ENCODE results near the gene MBNL2. TPM values are rescaled to one million over a fixed set of nuclear protein-coding genes. Genes with fewer than 3 reads are reported as not detected.

Gene MBNL2
- polyA plus RNA-seq, 4 donors: 59.5 to 70.3 (median 67.7) TPM

DNA sequence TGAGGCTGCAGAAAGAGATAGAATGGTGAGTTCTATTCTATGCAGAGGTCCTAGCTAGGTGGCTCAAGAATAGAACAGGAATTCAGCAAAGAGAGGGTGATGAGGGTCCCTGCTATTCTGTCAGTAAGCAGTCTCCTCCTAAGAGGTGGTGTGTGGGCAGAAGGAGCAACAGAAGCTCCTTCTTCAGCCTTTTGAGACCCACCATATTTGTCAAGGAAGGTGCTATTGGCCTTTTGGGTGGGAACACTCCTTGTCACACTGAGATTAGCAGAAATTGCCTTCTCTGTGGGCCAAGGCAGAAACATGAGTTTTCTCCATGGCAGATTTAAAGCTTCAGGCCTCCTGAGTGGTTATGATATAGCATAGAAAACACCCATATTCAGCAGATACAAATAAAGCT is 172.4 kb downstream of the MBNL2 start:
- no peak for DNase-seq (ENCODE audit: low read depth in 4 of 4, low spot score in 3 of 4)

DNA sequence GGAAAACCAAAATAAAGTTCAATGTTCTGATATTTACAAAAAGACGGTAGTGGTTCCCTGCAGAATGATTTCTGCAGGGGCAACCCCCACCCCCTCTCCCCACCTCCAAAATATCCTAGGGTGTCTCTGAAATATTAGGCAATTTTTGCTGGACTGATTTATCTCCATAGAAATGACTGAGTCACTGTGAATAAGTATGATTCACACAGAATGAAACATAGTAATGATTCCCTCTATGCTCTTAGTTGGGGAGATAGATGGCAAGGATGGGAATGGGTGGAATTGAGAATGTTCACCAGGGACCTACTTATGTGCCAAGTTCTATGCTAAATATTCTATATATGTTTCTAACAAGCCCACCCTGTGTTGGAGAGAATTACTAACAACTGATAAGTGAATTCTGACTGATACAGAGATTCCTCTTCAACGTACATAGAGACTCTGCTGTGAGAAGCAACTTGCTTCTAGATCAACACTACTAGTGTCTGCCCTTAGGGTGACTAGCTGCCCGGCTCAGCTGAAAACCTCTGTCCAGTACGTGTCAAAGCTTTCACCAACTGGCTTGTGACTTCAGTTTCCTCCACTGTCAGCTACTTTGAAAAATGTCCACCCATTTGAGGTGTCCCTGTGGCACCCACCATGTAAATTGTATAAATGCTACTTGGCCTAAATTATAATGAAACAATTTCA is 173.5 kb downstream of the MBNL2 start:
- no peak for DNase-seq (ENCODE audit: low read depth in 4 of 4, low spot score in 3 of 4)

DNA sequence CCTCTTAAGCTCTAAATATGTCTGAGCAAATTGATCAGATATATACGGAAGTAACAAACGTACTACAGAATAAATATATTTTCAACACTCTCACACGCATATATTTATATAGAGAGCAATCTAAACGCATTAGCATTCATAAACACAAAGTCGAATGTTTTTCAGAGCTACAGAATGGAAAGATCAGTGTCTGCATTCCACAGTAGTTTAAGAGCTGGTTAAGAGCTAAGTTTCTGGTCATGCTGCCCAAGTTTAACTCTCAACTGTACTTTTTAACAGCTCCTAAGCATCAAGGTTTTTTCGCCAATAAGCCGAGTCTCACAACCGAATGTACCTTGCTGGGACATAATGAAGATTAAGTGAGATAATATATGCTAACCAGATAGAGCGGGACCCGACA is 175.1 kb downstream of the MBNL2 start:
- no peak for DNase-seq (ENCODE audit: low read depth in 4 of 4, low spot score in 3 of 4)

DNA sequence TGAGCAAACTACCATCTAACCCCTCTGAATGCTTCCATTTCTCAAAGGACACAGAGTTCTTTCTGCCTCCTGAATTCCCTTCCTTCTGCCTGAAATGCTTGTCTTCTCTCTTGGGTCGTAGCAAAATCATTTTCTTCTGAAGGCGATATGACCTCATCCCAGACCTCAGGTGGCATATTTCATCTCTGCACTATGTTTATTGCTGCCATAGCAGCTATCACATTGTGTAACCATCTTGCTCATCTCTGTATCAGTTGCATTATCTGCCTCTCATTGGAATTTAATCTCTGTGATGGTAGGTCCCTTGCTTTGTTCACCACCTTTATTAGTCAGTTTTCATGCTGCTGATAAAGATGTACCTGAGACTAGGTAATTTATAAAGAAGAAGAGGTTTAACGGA is 179.3 kb downstream of the MBNL2 start:
- DNase-seq (ENCODE audit: low read depth in 4 of 4, low spot score in 3 of 4): no peak

DNA sequence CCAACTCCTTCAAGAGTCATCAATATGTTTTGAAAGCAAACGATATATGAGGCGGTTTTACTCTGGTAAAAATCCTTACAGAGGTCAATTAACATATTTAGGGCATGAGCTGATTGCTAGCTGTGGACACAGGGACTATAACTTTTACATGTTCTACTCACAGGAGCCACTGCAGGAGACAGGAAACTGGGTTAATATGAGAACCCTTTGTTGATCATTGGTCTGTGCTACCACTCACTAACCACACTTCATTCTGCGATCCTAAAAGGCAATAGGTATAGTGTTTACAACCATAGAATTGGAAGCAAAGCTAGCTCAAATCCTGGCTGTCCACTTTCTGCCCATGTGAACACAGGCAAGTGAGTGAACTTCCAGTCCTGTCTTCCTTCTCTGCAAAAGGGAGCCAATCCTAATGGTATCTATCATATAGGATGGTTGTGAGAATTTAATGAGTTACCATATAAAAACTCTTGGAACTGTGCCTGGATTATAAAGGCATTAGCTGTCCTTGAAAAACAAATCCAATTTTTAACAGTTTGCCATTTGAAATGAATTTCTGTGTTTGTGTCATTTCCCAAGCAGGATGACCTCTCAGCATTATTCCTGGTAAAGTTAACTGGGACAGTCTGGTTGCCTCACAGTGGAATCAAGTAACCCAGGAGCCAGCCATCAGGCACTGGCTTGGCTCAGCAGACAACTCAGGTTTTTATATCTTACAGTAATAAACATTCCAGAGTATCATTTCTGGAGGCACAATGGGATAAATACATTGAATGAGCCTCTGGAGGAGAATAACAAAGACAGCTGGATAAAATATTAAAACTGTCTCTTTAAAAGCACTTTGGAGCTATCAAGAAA is 182.0 kb downstream of the MBNL2 start:
- DNase-seq (ENCODE audit: low read depth in 4 of 4, low spot score in 3 of 4): no peak

DNA sequence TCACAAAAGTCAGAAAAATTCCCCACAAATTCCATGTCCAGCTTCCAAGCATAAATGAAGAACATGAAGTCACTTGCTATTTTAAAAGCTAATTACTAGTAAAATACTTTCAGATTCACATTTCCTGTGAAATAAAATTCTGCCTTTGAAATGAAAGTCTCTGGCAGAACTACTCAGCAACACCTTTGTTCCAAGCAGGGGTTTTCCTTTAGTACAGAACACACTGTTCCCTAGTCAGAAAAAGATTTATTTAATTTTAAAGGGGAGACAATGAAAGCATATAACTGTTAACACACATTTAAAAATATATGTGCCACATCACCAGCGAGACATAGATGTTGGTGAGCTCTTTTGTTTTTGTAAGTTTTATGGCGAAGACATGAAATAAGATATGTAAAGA is 185.4 kb downstream of the MBNL2 start:
- no peak for DNase-seq (ENCODE audit: low read depth in 4 of 4, low spot score in 3 of 4)

DNA sequence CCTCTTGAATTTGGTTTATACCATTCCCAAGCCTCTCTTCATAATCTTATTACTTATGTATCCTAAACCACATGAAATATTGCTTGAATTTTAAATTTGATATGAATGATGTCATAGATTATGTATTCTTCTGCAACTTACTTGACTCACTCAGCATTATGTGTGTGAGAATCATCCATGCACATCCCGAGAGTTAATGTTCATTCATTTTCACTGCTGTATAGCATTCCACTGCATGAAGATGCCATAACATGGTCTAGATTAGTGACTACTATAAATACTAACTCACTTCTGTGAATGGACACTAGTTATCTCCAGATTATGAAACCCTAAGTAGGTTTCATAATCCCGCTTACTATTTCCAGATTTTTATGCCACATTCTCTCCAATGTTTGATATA is 186.8 kb downstream of the MBNL2 start:
- no peak for DNase-seq (ENCODE audit: low read depth in 4 of 4, low spot score in 3 of 4)

DNA sequence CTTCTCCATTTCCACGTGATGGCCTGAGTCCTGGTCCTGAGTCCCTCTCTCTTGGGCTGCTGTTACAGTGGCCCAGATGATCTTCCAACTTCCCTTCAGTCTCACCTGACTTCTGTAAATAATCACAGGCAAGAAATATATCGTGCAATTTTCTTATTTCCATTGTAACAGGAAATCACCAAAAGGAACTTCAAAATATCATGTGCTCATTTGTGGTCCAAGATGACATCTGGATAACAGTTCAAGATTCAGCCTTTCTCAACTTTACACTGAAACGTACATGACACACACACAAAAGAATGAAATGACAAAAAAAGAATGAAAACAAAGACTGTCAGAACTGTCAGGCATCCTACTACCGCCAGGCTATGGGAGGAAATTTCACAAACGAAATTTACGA is 189.9 kb downstream of the MBNL2 start:
- no peak for DNase-seq (ENCODE audit: low read depth in 4 of 4, low spot score in 3 of 4)

DNA sequence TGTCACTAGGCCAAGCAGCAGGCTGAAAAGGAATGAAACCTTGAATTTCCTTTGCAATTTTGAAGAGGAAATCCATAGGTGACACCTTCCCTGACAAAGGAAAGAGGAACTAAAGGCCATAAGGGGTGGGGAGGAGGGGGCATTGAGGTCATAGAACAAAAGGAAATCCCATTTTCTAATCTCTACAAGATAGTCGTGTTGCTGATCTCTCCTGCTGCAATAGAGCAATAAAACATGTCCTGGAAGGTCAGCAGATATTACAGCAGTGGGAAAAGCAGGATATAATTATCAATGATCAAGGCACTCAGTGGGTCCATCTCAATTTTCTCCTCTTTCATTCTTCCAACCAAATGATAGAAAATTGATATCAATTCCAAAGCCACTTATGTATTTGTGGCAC is 191.6 kb downstream of the MBNL2 start:
- no peak for DNase-seq (ENCODE audit: low read depth in 4 of 4, low spot score in 3 of 4)

DNA sequence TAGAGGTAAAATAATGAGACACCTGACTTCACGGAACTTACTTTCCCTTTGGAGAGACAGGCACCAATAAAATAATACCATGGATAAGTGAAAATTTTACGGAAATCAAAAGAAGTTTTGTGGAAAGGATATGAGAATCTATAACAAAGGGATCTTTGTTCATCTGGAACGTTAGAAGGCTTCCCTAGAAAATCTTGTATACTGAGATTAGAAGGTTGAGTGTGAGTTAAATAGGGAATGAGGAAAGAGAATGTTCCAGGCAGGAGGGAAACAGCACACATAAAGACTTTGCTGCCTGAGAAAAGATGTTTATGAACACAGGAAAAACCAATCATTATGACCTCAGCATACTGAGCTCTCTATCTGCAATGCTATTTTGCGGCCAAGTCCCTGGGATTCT is 192.3 kb downstream of the MBNL2 start:
- DNase-seq (ENCODE audit: low read depth in 4 of 4, low spot score in 3 of 4): no peak

DNA sequence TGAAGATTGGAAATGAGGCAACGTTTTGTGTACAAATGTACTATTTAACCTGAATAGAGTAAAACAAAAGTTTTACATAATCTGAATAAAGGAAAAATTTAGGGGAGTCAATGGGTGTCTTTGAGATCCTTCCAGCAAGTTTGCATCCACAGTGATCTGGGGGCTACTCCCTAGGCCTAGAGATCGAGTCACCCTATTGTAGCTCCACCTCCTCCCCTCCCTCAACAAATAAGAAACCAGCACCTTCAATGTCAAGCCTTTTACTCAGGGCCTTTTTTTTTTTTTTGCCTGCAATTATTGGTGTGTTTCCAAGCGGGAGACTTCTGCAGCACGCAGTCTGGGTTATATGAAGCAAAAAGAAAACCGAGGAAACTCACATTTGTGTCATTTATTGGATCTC is 195.6 kb downstream of the MBNL2 start:
- no peak for DNase-seq (ENCODE audit: low read depth in 4 of 4, low spot score in 3 of 4)

DNA sequence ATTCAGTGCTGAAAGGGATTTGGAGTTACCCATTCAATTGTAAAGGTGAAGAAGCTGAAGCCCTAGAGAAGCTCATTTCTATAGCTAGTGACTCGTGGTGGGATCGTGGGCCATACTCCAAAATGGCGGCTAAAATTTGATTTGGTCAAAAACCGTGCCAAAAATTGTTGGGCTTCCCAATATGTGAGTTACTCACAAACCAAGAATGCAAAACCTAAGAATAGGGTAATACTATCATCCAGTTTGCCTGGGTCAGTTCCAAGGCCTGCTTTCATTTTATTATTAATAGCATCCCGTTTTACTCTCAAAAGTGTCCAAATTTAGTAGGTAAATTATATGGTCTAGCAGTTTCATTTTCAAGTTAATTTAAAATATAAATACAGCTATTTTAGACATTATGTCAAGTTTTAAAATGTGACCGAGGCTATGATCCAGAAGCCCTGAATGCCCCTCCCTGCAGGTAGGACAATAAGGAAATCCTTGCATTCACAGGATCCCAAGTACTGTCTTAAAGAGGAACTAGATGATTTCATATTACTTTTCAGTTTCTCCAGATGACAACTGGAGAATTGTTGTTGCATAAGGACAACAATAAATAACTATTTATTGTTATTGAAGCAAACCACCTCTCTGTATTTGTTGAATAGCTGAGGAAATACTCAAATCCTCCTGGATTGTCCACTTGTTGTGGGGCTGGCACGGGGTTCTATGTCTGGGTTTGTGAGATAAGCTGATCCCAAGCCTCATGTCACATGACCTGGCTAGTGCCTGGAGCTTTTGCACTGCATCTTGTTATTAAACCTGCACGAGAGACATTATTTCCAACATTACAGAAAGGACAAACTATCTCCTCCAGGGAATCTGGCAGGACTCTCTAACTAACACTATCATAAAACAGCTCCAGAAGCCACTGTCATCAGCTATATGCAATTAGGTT is 200.3 kb downstream of the MBNL2 start:
- no peak for DNase-seq (ENCODE audit: low read depth in 4 of 4, low spot score in 3 of 4)

DNA sequence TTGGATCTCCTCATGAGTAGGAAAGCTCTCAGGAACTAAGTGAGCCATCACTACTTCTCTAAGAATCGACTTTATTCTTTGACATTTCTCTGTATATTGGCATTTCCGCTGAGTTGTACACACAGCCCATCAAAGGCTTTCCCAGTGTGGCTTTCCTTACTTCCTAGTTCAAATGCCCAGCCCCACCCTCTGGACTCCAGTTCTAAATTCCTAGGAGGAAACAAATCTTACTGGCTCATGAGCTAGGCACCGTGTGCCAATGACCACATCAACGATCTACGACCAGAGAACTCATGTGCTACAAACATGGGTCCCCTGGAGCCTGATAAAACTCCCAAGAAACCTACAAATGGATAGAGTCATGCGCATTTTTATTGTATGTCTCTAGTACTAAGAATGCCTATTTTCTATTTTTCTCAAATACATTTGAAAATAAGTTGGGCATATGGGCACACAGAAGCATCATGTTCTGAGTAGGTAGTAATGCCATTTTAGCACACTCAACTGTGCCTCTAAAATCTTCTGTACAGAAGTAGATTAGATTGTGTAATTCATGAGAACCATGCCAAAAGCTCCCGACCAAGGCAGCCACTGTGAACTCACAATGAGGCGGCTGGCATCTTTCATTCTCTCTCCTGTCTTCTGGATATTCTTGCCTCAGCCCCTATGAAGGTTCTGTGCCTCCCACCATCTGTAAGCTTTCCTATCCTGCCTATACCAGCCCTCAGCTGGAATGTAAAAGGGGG is 201.3 kb downstream of the MBNL2 start:
- DNase-seq (ENCODE audit: low read depth in 4 of 4, low spot score in 3 of 4): no peak

DNA sequence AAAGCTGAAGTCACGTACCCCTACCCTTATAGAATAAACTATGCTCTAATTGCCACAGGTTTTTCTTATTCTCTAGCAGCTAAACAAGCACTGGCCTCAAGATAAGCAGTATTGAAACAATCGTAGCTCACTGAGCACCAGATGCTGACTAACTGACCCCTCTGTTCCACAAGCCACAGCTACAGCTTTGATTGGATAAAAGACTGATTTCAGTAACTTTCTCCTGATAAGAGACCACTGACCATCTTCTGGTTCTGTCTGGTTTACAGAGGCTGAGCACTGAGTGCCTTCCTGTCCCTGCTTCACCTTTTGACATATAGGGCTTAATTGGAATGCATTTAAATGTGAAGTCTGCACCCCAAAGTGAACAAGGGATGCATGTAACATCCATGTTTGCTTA is 203.5 kb downstream of the MBNL2 start:
- no peak for DNase-seq (ENCODE audit: low read depth in 4 of 4, low spot score in 3 of 4)

DNA sequence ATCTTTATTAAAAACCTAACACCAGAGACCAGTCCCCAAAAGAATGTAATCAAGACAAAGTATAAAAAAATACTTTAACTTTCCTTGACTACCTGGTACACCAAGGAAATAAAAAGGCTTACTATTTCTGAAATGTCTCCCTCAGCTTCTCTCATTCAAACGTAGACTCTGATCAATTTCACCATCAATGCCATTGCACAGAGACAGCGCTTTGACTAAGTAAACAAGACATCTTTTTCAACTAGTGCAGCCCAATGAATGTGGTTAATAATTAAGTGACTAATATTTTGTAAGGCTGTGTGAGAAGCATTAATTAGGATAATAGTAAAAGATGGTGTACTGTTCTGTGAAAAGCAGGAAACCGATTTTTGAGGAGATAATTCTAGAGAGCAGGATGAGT is 204.6 kb downstream of the MBNL2 start:
- no peak for DNase-seq (ENCODE audit: low read depth in 4 of 4, low spot score in 3 of 4)

DNA sequence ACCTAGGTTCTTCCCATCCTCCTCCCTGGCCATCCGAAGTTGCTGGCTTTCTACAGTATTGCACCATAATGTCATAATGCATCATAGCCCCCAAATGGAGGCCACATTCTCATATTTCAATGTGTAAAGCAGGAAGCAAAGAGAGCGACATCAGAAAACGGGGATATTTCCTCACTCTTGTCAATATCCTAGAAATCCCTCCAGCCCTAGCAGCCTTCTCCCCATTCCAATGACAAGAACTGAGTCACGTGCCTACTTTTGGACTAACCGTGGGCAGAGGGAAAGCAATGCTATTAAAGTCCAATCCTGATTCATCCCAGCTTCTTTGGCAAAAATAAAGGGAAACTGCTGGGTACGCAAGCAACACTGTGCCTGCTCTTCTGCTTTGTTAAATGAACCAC is 207.5 kb downstream of the MBNL2 start:
- DNase-seq (ENCODE audit: low read depth in 4 of 4, low spot score in 3 of 4): no peak

DNA sequence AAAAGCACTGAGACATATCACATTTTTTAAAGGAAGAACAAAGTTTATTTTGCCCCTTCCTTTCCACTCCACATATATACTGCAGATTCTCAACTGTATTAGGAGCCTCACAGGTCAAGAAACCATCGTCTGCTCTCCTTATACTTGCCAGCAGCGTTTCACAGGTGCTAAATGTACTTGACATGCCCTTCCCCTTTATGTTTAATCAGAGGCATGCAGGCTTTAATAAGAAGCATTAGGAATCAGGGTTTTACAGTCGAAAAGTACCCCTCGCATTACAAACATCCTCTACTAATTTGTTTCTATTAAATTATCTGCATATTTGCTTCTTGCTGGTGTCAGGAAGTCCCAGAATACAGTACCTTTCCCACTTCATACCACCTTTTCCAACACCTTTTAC is 208.2 kb downstream of the MBNL2 start:
- DNase-seq (ENCODE audit: low read depth in 4 of 4, low spot score in 3 of 4): no peak

DNA sequence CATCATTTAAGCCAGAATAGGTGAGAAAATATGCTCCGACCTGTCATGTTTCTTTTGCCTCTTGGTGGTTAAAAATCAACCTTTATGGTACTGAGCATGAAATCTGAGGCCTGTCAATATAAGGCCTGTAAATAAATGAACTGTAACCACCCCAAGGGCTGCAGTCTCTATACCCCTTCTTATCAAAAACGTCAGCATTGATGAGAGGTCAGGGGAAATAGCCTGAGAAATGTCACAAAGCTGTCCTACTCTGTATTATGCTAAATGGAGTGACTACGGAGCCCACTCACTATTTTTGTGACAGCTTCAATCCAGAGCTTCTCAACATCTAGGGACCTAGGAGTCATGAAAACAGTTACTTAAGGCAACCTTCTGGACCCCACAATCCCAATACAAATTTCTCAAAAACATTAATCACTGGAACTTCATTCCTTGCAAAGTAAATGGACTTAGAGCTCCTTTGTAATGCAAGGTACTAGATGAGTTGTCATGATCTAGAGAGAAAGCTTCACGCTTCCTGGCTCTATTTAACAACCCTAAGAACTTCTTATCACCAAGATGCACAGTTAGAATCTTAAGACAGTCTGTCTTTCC is 209.1 kb downstream of the MBNL2 start:
- no peak for DNase-seq (ENCODE audit: low read depth in 4 of 4, low spot score in 3 of 4)

DNA sequence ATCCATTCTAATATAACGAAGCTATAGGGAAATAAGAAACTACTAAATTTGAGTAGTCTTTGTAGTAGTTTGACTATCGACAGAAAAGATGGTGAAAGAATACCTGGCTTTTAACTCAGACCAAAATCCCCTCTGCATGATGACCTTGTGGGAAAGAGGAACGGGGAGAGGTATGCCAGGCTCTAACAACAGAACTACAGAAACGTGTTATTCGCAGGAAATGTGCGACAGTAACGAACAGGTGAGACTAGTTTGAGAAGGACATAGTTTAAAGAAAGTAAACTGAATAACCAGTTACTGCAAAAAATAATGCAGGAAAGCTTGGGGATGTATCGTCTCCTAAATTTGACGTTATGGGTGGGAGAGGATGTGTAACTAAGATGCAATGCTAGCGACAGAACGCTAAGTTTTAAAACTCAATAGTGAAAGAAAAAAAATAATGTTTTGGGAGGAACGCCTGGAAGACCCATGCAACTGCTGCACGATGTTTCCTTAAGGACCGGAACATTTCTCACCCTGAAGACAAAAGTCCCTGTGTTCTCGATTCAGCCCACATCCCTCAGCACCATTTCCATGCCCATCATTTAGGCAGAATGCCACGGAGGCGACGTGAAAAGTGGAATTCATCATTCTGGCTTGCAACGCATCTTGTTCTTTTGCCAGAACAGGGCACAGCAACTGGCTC is 210.2 kb downstream of the MBNL2 start:
- DNase-seq (ENCODE audit: low read depth in 4 of 4, low spot score in 3 of 4): no peak

Measured in right renal pelvis (tissue), 4 donors.